Endothelial cell of umbilical vein (primary cell): ENCODE data around the gene NFIA. TPM values are rescaled to one million over a fixed set of nuclear protein-coding genes. Genes with fewer than 3 reads are reported as not detected.

Experiments used
- BruUV-seq: library from RNA; stranded (reverse); fragments of 400-500 nt; replicated peaks from 2 replicates; lab custom pipeline; 2021; lab: Mats Ljungman, UMichigan
- CTCF ChIA-PET: fragments of 300-600, 350-600 bp; sonication (Branson Sonifier 250); formaldehyde crosslinking; loops from one replicate; lab custom pipeline; 2021; ENCODE audit warnings: antibody characterized with exemption, inconsistent platforms; lab: Charles Lee
- POLR2A ChIA-PET: fragments of 300-600, 350-600 bp; sonication (Branson Sonifier 250); formaldehyde crosslinking; loops from one replicate; lab custom pipeline; 2021; ENCODE audit warnings: antibody characterized with exemption, inconsistent platforms; lab: Charles Lee
- DNase-seq: peaks from one replicate; pipeline ENCODE4 v3.0.0-alpha.2; 2011; ENCODE audit warnings: low read depth, low spot score
- FAIRE-seq: peaks from 2 replicates; lab custom pipeline; 2011; peaks lifted over from hg19 to GRCh38; lab: Jason Lieb, UNC
- H2AFZ ChIP-seq: 2 replicates; pipeline ENCODE4 v1.6.0; 2012; ENCODE audit warnings: low read depth, low read length, control low read depth, inconsistent platforms
- H3K27ac ChIP-seq: 2 replicates; pipeline ENCODE4 v1.5.1; 2011; ENCODE audit warnings: low read depth, mild to moderate bottlenecking, control low read depth, low read length, moderate library complexity; ENCODE audit not compliant: insufficient read depth
- H3K27me3 ChIP-seq, 2 experiments: 2 replicates each; pipeline versions ENCODE4 v1.6.0 to v1.6.1; 2011; ENCODE audit warnings: low read length in 2 of 2, mixed read lengths in 1 of 2; ENCODE audit not compliant: control insufficient read depth in 2 of 2, insufficient read depth in 2 of 2
- H3K36me3 ChIP-seq, 2 experiments: 2 replicates in 1 of 2; 3 replicates in 1 of 2; pipeline ENCODE4 v1.5.1; 2011; ENCODE audit warnings: low read length in 2 of 2, mild to moderate bottlenecking in 1 of 2, moderate library complexity in 1 of 2; ENCODE audit not compliant: control insufficient read depth in 2 of 2, insufficient read depth in 2 of 2; ENCODE audit errors: extremely low read depth in 1 of 2
- H3K4me1 ChIP-seq: 3 replicates; pipeline ENCODE4 v1.5.1; 2011; ENCODE audit warnings: mild to moderate bottlenecking, low read length; ENCODE audit not compliant: control insufficient read depth, insufficient read depth; ENCODE audit errors: extremely low read depth
- H3K4me2 ChIP-seq: 2 replicates; pipeline ENCODE4 v1.6.1; 2011; ENCODE audit warnings: low read length, control low read depth, mixed read lengths; ENCODE audit not compliant: insufficient read depth
- H3K4me3 ChIP-seq, 3 experiments: fragments of 200-600 bp in 1 of 3; sonication (generic), shearing (Covaris generic) in 1 of 3; replicated peaks in 1 of 3; 2 replicates each; pipeline ENCODE4 v1.5.1; 2011 to 2016; ENCODE audit warnings: control low read depth in 3 of 3, low read length in 3 of 3, mild to moderate bottlenecking in 2 of 3, inconsistent platforms in 1 of 3, low read depth in 1 of 3, moderate library complexity in 1 of 3; ENCODE audit not compliant: insufficient read depth in 1 of 3
- H3K79me2 ChIP-seq: 2 replicates; pipeline ENCODE4 v1.6.0; 2012; ENCODE audit warnings: low read length, inconsistent platforms; ENCODE audit not compliant: control insufficient read depth, insufficient read depth
- H3K9ac ChIP-seq: replicated peaks from 2 replicates; pipeline ENCODE3; 2011; ENCODE audit warnings: low read length, control low read depth; ENCODE audit not compliant: insufficient read depth; ENCODE audit errors: extremely low read depth
- H3K9me1 ChIP-seq: replicated peaks from 3 replicates; pipeline ENCODE4 v1.6.0; 2011; ENCODE audit warnings: mild to moderate bottlenecking, low read length; ENCODE audit not compliant: control insufficient read depth, insufficient read depth; ENCODE audit errors: extremely low read depth
- H3K9me3 ChIP-seq: replicated peaks from 2 replicates; pipeline ENCODE4 v1.5.1; 2012; ENCODE audit warnings: low read length, inconsistent platforms; ENCODE audit not compliant: control insufficient read depth, insufficient read depth
- H4K20me1 ChIP-seq: replicated peaks from 2 replicates; pipeline ENCODE3; 2011; ENCODE audit warnings: mild to moderate bottlenecking, low read length; ENCODE audit not compliant: control insufficient read depth, insufficient read depth; ENCODE audit errors: extremely low read depth
- CTCF ChIP-seq, 2 donors: IDR thresholded peaks; 1 replicate in 1 of 2; 2 replicates in 1 of 2; pipeline ENCODE4 v1.5.1; 2011; ENCODE audit warnings: low read length in 2 of 2, mild to moderate bottlenecking in 2 of 2, moderate library complexity in 2 of 2, control low read depth in 1 of 2, inconsistent platforms in 1 of 2, low read depth in 1 of 2; ENCODE audit not compliant: insufficient read depth in 1 of 2; ENCODE audit errors: extremely low read depth in 1 of 2
- EZH2 ChIP-seq: IDR thresholded peaks from 2 replicates; pipeline ENCODE4 v1.6.1; 2012; ENCODE audit warnings: borderline replicate concordance, low read depth, mild to moderate bottlenecking, moderate library complexity, low read length, inconsistent platforms; ENCODE audit not compliant: severe bottlenecking
- MYC ChIP-seq: IDR thresholded peaks from one replicate; pipeline ENCODE4 v1.6.1; 2011; ENCODE audit warnings: mild to moderate bottlenecking, low read depth, low read length
- dilution Hi-C: fragments of 300-500 bp; cut with MboI; formaldehyde crosslinking; loops from one replicate; pipeline ENCODE4 v1.15.0; 2019; ENCODE audit warnings: low sequenced_read_pairs; ENCODE audit not compliant: extremely low pct_ligation_motif_present
- intact Hi-C: fragments of 100-400 bp; cut with micrococcal nuclease; formaldehyde crosslinking; loops from one replicate; pipeline ENCODE4 v1.10.0; 2022
- polyA plus RNA-seq, 4 experiments: library from polyadenylated mRNA; depleted of rRNA in 3 of 4; stranded (reverse) in 3 of 4; unstranded in 1 of 4; fragments of >200 nt; gene quantifications; 2 replicates each; pipeline versions ENCODE4 v1.2.1 to v1.2.3, GENCODE V29; 2011 to 2012; ENCODE audit warnings: missing spikeins in 1 of 4
- total RNA-seq: library from RNA; stranded (reverse); gene quantifications from 2 replicates; pipeline ENCODE4 v1.2.3, GENCODE V29; 2021

The NFIA gene
- total and polyA plus RNA-seq, 2 donors (not counting 3 experiments of a cell fraction or from before 2014, with no cell fraction given): 25.5 to 47.0 TPM

- CTCF ChIA-PET: no interaction called here
- Histone ChIP-seq H3K79me2 (peaks cover 3% of the 10 kb centered on the region), H3K4me1 (peaks cover 4% of the 10 kb centered on the region), H3K36me3 (no peaks in the 10 kb centered on the region), H4K20me1 (no peaks in the 10 kb centered on the region), H3K9ac (no peak overlapping the region), H3K4me2 (no peak overlapping the region), H3K9me1 (no peaks in the 10 kb centered on the region), H3K4me3 (no peak overlapping the region), H3K27ac (no peak overlapping the region), H3K27me3 (no peaks in the 10 kb centered on the region), H2AFZ (no peak overlapping the region), H3K9me3 (no peaks in the 10 kb centered on the region)
- intact Hi-C loops: no loop called here
- BruUV-seq: no TSS peak
- no peak for TF ChIP-seq EZH2
- TF ChIP-seq CTCF (IDR thresholded peaks at IDR 0.05; ENCODE audit: extremely low read depth in 1 of 2, insufficient read depth in 1 of 2, low read depth in 1 of 2, low read length in 2 of 2): no peak
- no peak for DNase-seq
- dilution Hi-C loops: no loop called here
- POLR2A ChIA-PET: no interaction called here
- FAIRE-seq: no peak
Observed at GRCh38 chr1:61260171-61260570, 177.8 kb downstream of the NFIA start.

DNA sequence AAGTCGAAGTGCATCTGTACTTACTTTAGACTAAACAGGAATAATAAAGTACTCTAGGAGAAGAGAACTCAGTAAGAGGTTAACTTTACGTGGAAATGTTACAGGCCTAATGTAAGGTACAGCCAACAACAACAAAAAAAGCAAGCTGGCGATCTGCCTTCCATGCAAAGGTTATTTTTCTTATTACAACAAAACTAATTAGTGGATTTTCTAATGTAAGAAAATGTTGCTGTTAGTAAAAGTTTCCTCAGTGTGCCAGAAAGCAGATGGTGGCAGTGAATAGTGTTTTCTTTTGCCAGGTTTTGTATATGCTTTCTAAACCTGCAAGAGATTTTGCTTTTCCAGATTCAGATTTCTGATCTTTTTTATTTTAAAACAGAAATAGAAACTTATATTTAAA, 179.2 kb downstream of the NFIA start:
- Histone ChIP-seq H2AFZ (no peak overlapping the region), H3K27me3 (no peaks in the 10 kb centered on the region), H4K20me1 (no peaks in the 10 kb centered on the region), H3K27ac (no peak overlapping the region), H3K4me2 (no peak overlapping the region), H3K9ac (no peak overlapping the region), H3K9me3 (no peaks in the 10 kb centered on the region), H3K4me3 (no peak overlapping the region), H3K4me1 (no peaks in the 10 kb centered on the region), H3K79me2 (peaks cover 3% of the 10 kb centered on the region), H3K9me1 (no peaks in the 10 kb centered on the region), H3K36me3 (no peaks in the 10 kb centered on the region)
- TF ChIP-seq MYC: no peak
- dilution Hi-C loops: no loop called here
- FAIRE-seq (no peak), DNase-seq (peak; percentile 82)
- BruUV-seq: no TSS peak
- intact Hi-C loops: no loop called here
- POLR2A ChIA-PET: no interaction called here
- CTCF ChIA-PET: interaction anchor here (1.6 kb wide), 1 partner anchor 9 kb away, joined by 4 read pairs; no protein-coding TSS in a partner anchor
